CD14-positive monocyte (primary cell): Measurements from ENCODE around the gene TNFRSF19. TPM values are rescaled to one million over a fixed set of nuclear protein-coding genes. Genes with fewer than 3 reads are reported as not detected.
A peak's percentile ranks its signal among the peaks of the same experiment; 100 is the strongest.

Experiments used
- DNase-seq, 3 donors: peaks; one replicate each; pipeline ENCODE4 v3.0.0-alpha.2; 2011 to 2022
- H2AFZ ChIP-seq: 2 replicates; pipeline ENCODE4 v1.6.0; 2012; ENCODE audit warnings: mild to moderate bottlenecking, low read depth, low read length, inconsistent platforms; ENCODE audit not compliant: insufficient read depth, poor library complexity, severe bottlenecking
- H3K27ac ChIP-seq, 2 donors: 1 replicate in 1 of 2; 2 replicates in 1 of 2; pipeline ENCODE4 v1.5.1; 2012 to 2013; ENCODE audit warnings: low read length in 2 of 2, control low read depth in 1 of 2, inconsistent platforms in 1 of 2, low read depth in 1 of 2, mild to moderate bottlenecking in 1 of 2
- H3K27me3 ChIP-seq, 2 donors: one replicate each; pipeline versions ENCODE4 v1.6.0 to v1.6.1; 2011 to 2013; ENCODE audit warnings: low read length in 2 of 2; ENCODE audit not compliant: control insufficient read depth in 2 of 2, insufficient read depth in 2 of 2
- H3K36me3 ChIP-seq, 2 donors: replicated peaks in 1 of 2; 1 replicate in 1 of 2; 2 replicates in 1 of 2; pipeline versions ENCODE4 v1.5.1 to v1.6.1; 2012 to 2013; ENCODE audit warnings: low read length in 2 of 2, control low read depth in 1 of 2, inconsistent platforms in 1 of 2, mild to moderate bottlenecking in 1 of 2; ENCODE audit not compliant: insufficient read depth in 2 of 2, control insufficient read depth in 1 of 2
- H3K4me1 ChIP-seq, 2 donors: 1 replicate in 1 of 2; 2 replicates in 1 of 2; pipeline versions ENCODE4 v1.5.1 to v1.6.1; 2012 to 2013; ENCODE audit warnings: low read length in 2 of 2, control low read depth in 1 of 2, inconsistent platforms in 1 of 2, mild to moderate bottlenecking in 1 of 2, moderate library complexity in 1 of 2; ENCODE audit not compliant: insufficient read depth in 2 of 2, control insufficient read depth in 1 of 2
- H3K4me2 ChIP-seq: replicated peaks from 2 replicates; pipeline ENCODE3; 2012; ENCODE audit warnings: low read length, moderate library complexity, mild to moderate bottlenecking; ENCODE audit not compliant: poor library complexity, severe bottlenecking; ENCODE audit errors: extremely low read depth
- H3K4me3 ChIP-seq, 3 experiments: fragments of 200-600 bp in 1 of 3; sonication (generic) in 1 of 3; replicated peaks in 1 of 3; 1 replicate in 2 of 3; 2 replicates in 1 of 3; pipeline ENCODE4 v1.5.1; 2011 to 2013; ENCODE audit warnings: low read length in 3 of 3, mild to moderate bottlenecking in 3 of 3, control low read depth in 2 of 3, low read depth in 2 of 3, inconsistent platforms in 1 of 3, moderate library complexity in 1 of 3
- H3K79me2 ChIP-seq: 2 replicates; pipeline ENCODE4 v1.6.0; 2012; ENCODE audit warnings: mild to moderate bottlenecking, control low read depth, inconsistent platforms, low read length, moderate library complexity; ENCODE audit not compliant: insufficient read depth
- H3K9ac ChIP-seq: 2 replicates; pipeline ENCODE4 v1.6.0; 2017; ENCODE audit warnings: low read length, mild to moderate bottlenecking; ENCODE audit not compliant: insufficient read depth, poor library complexity, severe bottlenecking
- H3K9me3 ChIP-seq, 2 donors: replicated peaks in 1 of 2; 1 replicate in 1 of 2; 2 replicates in 1 of 2; pipeline versions ENCODE4 v1.5.1 to v1.6.1; 2012 to 2013; ENCODE audit warnings: low read length in 2 of 2, control low read depth in 1 of 2; ENCODE audit not compliant: control insufficient read depth in 1 of 2, insufficient read depth in 1 of 2
- H4K20me1 ChIP-seq: 2 replicates; pipeline ENCODE4 v1.6.0; 2012; ENCODE audit warnings: mild to moderate bottlenecking, low read length, control low read depth, moderate library complexity; ENCODE audit not compliant: insufficient read depth
- H3K27ac Mint-ChIP-seq, 7 donors: one replicate each; pipeline ENCODE4 v1.8.0; 2020; ENCODE audit warnings: mild to moderate bottlenecking in 7 of 7, mixed read lengths in 7 of 7, moderate library complexity in 6 of 7, inconsistent platforms in 2 of 7
- H3K27me3 Mint-ChIP-seq, 3 donors: one replicate each; pipeline ENCODE4 v1.8.0; 2021 to 2022; ENCODE audit warnings: low read depth in 3 of 3, mild to moderate bottlenecking in 3 of 3, mixed read lengths in 3 of 3, moderate library complexity in 3 of 3, inconsistent platforms in 1 of 3
- H3K36me3 Mint-ChIP-seq, 2 donors: one replicate each; pipeline ENCODE4 v1.8.0; 2020; ENCODE audit warnings: mixed read lengths in 2 of 2, inconsistent platforms in 1 of 2, mild to moderate bottlenecking in 1 of 2
- H3K4me1 Mint-ChIP-seq: one replicate; pipeline ENCODE4 v1.8.0; 2020; ENCODE audit warnings: mild to moderate bottlenecking, mixed read lengths
- H3K4me3 Mint-ChIP-seq, 2 donors: one replicate each; pipeline ENCODE4 v1.8.0; 2020; ENCODE audit warnings: mild to moderate bottlenecking in 2 of 2, mixed read lengths in 2 of 2, moderate library complexity in 1 of 2
- H3K9me3 Mint-ChIP-seq, 7 donors: one replicate each; pipeline ENCODE4 v1.8.0; 2020 to 2022; ENCODE audit warnings: mixed read lengths in 7 of 7, mild to moderate bottlenecking in 6 of 7, moderate library complexity in 6 of 7, inconsistent platforms in 2 of 7
- WGBS: methylation state at CpG from one replicate; pipeline ENCODE4 v1.1.5; 2013; ENCODE audit warnings: missing lambda C conversion rate; ENCODE audit not compliant: insufficient coverage; 5-methylcytosine and 5-hydroxymethylcytosine counted together
- intact Hi-C, 2 donors: fragments of 100-400 bp; cut with micrococcal nuclease; formaldehyde crosslinking; loops; one replicate each; pipeline versions ENCODE4 v1.15.0 to v1.15.1; 2023
- polyA plus RNA-seq, 3 donors: library from polyadenylated mRNA; depleted of rRNA in 1 of 3; unstranded in 2 of 3; stranded (reverse) in 1 of 3; fragments of 300-500 nt in 2 of 3; fragments of >200 nt in 1 of 3; fragmentation: Illumina TruSeq in 2 of 3; gene quantifications; 1 replicate in 2 of 3; 2 replicates in 1 of 3; pipeline ENCODE4 v1.2.3, GENCODE V29; 2012 to 2021
- TF ChIP-seq, protein P1 (sequence below): fragments of 200-600 bp; IDR thresholded peaks from one replicate; pipeline ENCODE4 v1.8.0; 2022; ENCODE audit warnings: antibody characterized with exemption, mild to moderate bottlenecking

The TNFRSF19 gene
- polyA plus RNA-seq, 3 donors, result 0.11 TPM; not detected in 2

DNA sequence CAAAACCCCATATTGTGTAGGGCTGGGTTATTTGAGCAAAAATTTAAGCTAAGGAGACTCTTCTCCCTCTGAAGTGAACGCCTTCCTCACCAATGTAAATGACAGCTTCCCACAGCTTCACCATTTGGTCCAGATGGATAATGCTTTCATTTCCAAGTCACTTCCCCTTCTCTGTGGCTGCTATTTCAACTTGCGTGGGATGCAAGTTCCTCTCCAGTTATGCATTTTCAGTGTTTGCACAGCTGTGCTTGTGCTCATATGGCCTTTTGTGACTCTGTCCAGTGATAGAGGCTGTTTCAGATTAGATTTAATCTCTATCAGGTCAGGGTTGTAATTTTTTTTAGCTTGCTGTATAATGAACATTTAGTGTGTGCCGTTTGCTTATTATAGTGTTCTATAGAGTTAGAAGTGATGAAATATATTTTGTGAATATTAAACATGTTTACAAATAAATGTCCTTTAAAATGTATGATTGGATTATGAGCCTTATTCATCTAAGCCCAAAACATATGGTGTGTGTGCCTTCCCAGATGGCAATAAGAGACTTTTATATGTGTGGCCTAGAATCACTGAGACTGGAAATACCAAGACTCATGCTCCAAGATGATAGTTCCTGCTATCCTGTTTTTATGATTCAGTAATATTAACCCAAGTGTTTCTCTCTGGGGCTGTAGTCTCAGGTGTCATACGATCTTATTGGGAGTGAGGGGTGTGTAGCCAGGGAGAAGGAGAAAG, 86.6 kb downstream of the TNFRSF19 start:
- no peak overlapping the region for H3K9ac ChIP-seq
- no peak overlapping the region for H3K4me3 ChIP-seq
- WGBS, result no CpG with 5 or more reads among the region's 4 CpGs
- no peak overlapping the region for H2AFZ ChIP-seq
- H3K4me2 ChIP-seq, result no peak overlapping the region
- Mint-ChIP-seq H3K27ac (peak overlapping the region in 1 of 7 donors; percentile 27), H3K4me1 (peaks cover 4% of the 10 kb centered on the region), H3K9me3 (peaks cover 0 to 6% (median 1%) of the 10 kb centered on the region in 7 donors), H3K36me3 (no peaks in the 10 kb centered on the region), H3K4me3 (no peak overlapping the region), H3K27me3 (no peaks in the 10 kb centered on the region)
- no peaks in the 10 kb centered on the region for H3K27me3 ChIP-seq
- no peak overlapping the region for H3K27ac ChIP-seq
- no peaks in the 10 kb centered on the region for H3K9me3 ChIP-seq
- TF ChIP-seq, protein P1, sequence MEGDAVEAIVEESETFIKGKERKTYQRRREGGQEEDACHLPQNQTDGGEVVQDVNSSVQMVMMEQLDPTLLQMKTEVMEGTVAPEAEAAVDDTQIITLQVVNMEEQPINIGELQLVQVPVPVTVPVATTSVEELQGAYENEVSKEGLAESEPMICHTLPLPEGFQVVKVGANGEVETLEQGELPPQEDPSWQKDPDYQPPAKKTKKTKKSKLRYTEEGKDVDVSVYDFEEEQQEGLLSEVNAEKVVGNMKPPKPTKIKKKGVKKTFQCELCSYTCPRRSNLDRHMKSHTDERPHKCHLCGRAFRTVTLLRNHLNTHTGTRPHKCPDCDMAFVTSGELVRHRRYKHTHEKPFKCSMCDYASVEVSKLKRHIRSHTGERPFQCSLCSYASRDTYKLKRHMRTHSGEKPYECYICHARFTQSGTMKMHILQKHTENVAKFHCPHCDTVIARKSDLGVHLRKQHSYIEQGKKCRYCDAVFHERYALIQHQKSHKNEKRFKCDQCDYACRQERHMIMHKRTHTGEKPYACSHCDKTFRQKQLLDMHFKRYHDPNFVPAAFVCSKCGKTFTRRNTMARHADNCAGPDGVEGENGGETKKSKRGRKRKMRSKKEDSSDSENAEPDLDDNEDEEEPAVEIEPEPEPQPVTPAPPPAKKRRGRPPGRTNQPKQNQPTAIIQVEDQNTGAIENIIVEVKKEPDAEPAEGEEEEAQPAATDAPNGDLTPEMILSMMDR, result no peak
- H3K4me1 ChIP-seq, result no peaks in the 10 kb centered on the region
- no peaks in the 10 kb centered on the region for H4K20me1 ChIP-seq
- intact Hi-C loops, result no loop called here
- H3K36me3 ChIP-seq, result no peaks in the 10 kb centered on the region
- H3K79me2 ChIP-seq, result no peaks in the 10 kb centered on the region
- DNase-seq, result no peak

DNA sequence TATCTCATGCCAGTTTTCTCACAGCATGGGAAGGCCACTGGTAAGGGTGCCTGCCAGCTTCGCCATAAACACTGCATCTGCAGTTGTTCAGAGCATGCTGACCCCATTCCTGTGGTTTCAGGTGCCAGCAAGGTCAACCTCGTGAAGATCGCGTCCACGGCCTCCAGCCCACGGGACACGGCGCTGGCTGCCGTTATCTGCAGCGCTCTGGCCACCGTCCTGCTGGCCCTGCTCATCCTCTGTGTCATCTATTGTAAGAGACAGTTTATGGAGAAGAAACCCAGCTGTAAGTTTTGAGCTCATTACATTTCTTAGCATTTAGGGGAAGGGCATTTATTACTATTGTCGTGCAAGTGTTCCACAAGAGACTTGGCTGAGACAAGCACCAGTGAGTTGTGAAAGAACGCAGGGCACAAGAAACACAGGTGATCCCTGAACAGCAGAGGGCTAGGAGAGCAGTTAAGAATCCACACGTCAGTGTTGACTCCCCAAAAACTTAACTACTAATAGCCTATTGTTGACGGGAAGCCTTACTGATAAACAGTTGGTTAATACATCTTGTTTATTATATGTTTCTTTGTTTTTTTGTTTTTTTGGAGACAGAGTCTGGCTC, 88.8 kb downstream of the TNFRSF19 start:
- H3K4me1 ChIP-seq, result no peaks in the 10 kb centered on the region
- no peaks in the 10 kb centered on the region for H3K9me3 ChIP-seq
- H3K79me2 ChIP-seq, result no peaks in the 10 kb centered on the region
- H4K20me1 ChIP-seq, result no peaks in the 10 kb centered on the region
- Mint-ChIP-seq H3K4me1 (peaks cover 4% of the 10 kb centered on the region), H3K9me3 (peaks cover 0 to 12% (median 4%) of the 10 kb centered on the region in 7 donors), H3K27ac (no peak overlapping the region), H3K36me3 (no peaks in the 10 kb centered on the region), H3K4me3 (no peak overlapping the region), H3K27me3 (no peaks in the 10 kb centered on the region)
- TF ChIP-seq, protein P1, result no peak
- DNase-seq, result no peak
- intact Hi-C loops, result no loop called here
- H3K9ac ChIP-seq, result no peak overlapping the region
- 96% methylated on average over 13 of the region's 15 CpGs for WGBS
- H3K27ac ChIP-seq, result no peak overlapping the region
- H3K27me3 ChIP-seq, result no peaks in the 10 kb centered on the region
- no peak overlapping the region for H2AFZ ChIP-seq
- no peak overlapping the region for H3K4me3 ChIP-seq
- no peaks in the 10 kb centered on the region for H3K36me3 ChIP-seq
- H3K4me2 ChIP-seq, result no peak overlapping the region
